HCT116 (cell line): ENCODE measurements around the gene CBFA2T3. TPM values are rescaled to one million over a fixed set of nuclear protein-coding genes. Genes with fewer than 3 reads are reported as not detected.

ENCODE experiments used
- ATAC-seq: fragments of 200-7000 bp; cut with Tn5 transposase; 2 replicates; pipeline ENCODE4 v1.9.1; 2020; ENCODE audit warnings: mild to moderate bottlenecking, moderate library complexity
- BruUV-seq: library from RNA; stranded (reverse); fragments of 400-500 nt; replicated peaks from 2 replicates; lab custom pipeline; 2021; lab: Mats Ljungman, UMichigan
- CTCF ChIA-PET: fragments of 300-600 bp; sonication (Branson Sonifier 250); formaldehyde crosslinking; loops from one replicate; lab custom pipeline; 2021; ENCODE audit warnings: antibody characterized with exemption; lab: Charles Lee
- POLR2A ChIA-PET: fragments of 300-600, 350-600 bp; sonication (Branson Sonifier 250); formaldehyde crosslinking; loops from one replicate; lab custom pipeline; 2021; ENCODE audit warnings: antibody characterized with exemption; lab: Charles Lee
- RAD21 ChIA-PET, 2 experiments: fragments of 300-600 bp; sonication (Branson Sonifier 250); formaldehyde crosslinking; loops; one replicate each; lab custom pipeline; 2023; ENCODE audit warnings: low total read pairs in 2 of 2; ENCODE audit not compliant: uncharacterized antibody in 2 of 2, unreplicated experiment in 2 of 2, low non-redundant PET in 1 of 2; lab: Charles Lee
- DNase-seq: peaks from one replicate; pipeline ENCODE4 v3.0.0-alpha.2; 2010; ENCODE audit warnings: low read depth, low spot score
- H2AFZ ChIP-seq: fragments of 200-600 bp; shearing (Covaris generic), sonication (generic); 2 replicates; pipeline ENCODE4 v1.6.1; 2017; ENCODE audit warnings: low read depth, mixed run types, mixed read lengths, antibody characterized with exemption, low read length; ENCODE audit not compliant: poor library complexity, severe bottlenecking
- H3K27ac ChIP-seq: 2 replicates; pipeline ENCODE4 v1.5.1; 2012; ENCODE audit warnings: low read depth, low read length
- H3K27me3 ChIP-seq: fragments of 200-600 bp; sonication (generic); 2 replicates; pipeline ENCODE4 v1.6.1; 2016; ENCODE audit warnings: mixed run types, low read length, mixed read lengths; ENCODE audit not compliant: insufficient read depth
- H3K36me3 ChIP-seq, 2 experiments: fragments of 200-500 bp in 1 of 2; fragments of 200-600 bp in 1 of 2; sonication (Bioruptor generic) in 1 of 2; sonication (generic) in 1 of 2; 2 replicates each; pipeline versions ENCODE4 v1.5.1 to v1.6.1; 2014 to 2016; ENCODE audit warnings: low read length in 2 of 2, inconsistent platforms in 1 of 2, mixed read lengths in 1 of 2, mixed run types in 1 of 2; ENCODE audit not compliant: insufficient read depth in 2 of 2, control insufficient read depth in 1 of 2
- H3K4me1 ChIP-seq, 2 experiments: fragments of 200-600 bp in 1 of 2; sonication (generic) in 1 of 2; 2 replicates each; pipeline versions ENCODE4 v1.5.1 to v1.6.1; 2012 to 2017; ENCODE audit warnings: low read length in 2 of 2, inconsistent platforms in 1 of 2, mild to moderate bottlenecking in 1 of 2, mixed read lengths in 1 of 2, mixed run types in 1 of 2, moderate library complexity in 1 of 2; ENCODE audit not compliant: insufficient read depth in 2 of 2, control insufficient read depth in 1 of 2
- H3K4me2 ChIP-seq: fragments of 200-600 bp; sonication (generic); 2 replicates; pipeline ENCODE4 v1.6.1; 2017; ENCODE audit warnings: mixed run types, low read length, mixed read lengths
- H3K4me3 ChIP-seq, 2 experiments: fragments of 200-600 bp in 1 of 2; sonication (generic) in 1 of 2; replicated peaks in 1 of 2; 2 replicates each; pipeline ENCODE4 v1.5.1; 2011 to 2016; ENCODE audit warnings: low read length in 2 of 2, control low read depth in 1 of 2, low read depth in 1 of 2, mild to moderate bottlenecking in 1 of 2, mixed read lengths in 1 of 2, mixed run types in 1 of 2
- H3K79me2 ChIP-seq: fragments of 200-600 bp; sonication (generic); 2 replicates; pipeline ENCODE4 v1.6.1; 2017; ENCODE audit warnings: mild to moderate bottlenecking, mixed run types, low read length, moderate library complexity, mixed read lengths; ENCODE audit not compliant: insufficient read depth
- H3K9ac ChIP-seq: fragments of 200-600 bp; sonication (generic); 2 replicates; pipeline ENCODE4 v1.6.1; 2016; ENCODE audit warnings: low read length, mixed read lengths
- H3K9me2 ChIP-seq: fragments of 200-600 bp; sonication (generic), shearing (Covaris generic); 2 replicates; pipeline ENCODE4 v1.6.1; 2017; ENCODE audit warnings: mixed run types, mild to moderate bottlenecking, moderate library complexity; ENCODE audit not compliant: insufficient read depth
- H3K9me3 ChIP-seq, 2 experiments: fragments of 200-500 bp in 1 of 2; fragments of 200-600 bp in 1 of 2; sonication (Bioruptor generic) in 1 of 2; sonication (generic) in 1 of 2; 2 replicates each; pipeline ENCODE4 v1.6.1; 2014 to 2017; ENCODE audit warnings: low read length in 2 of 2, mixed read lengths in 2 of 2, inconsistent platforms in 1 of 2, low read depth in 1 of 2, mild to moderate bottlenecking in 1 of 2, mixed run types in 1 of 2, moderate library complexity in 1 of 2; ENCODE audit not compliant: control insufficient read depth in 1 of 2, insufficient read depth in 1 of 2
- H4K20me1 ChIP-seq: fragments of 200-600 bp; sonication (generic), shearing (Covaris generic); 2 replicates; pipeline ENCODE4 v1.6.1; 2017; ENCODE audit warnings: mixed run types, mild to moderate bottlenecking, moderate library complexity; ENCODE audit not compliant: insufficient read depth
- ATF3 ChIP-seq: IDR thresholded peaks from 2 replicates; pipeline ENCODE4 v1.6.1; 2012
- EGR1 ChIP-seq: IDR thresholded peaks from 2 replicates; pipeline ENCODE4 v1.6.1; 2012; ENCODE audit warnings: low read depth
- EZH2 ChIP-seq: fragments of 200-600 bp; sonication (generic); IDR thresholded peaks from 2 replicates; pipeline ENCODE4 v1.6.1; 2017; ENCODE audit warnings: antibody characterized with exemption, mixed run types
- EZH2phosphoT487 ChIP-seq: fragments of 200-600 bp; IDR thresholded peaks from 2 replicates; pipeline ENCODE4 v1.6.1; 2018; ENCODE audit warnings: antibody characterized with exemption, borderline replicate concordance
- JUND ChIP-seq: IDR thresholded peaks from 2 replicates; pipeline ENCODE4 v1.6.1; 2012
- MAX ChIP-seq: IDR thresholded peaks from 2 replicates; pipeline ENCODE4 v1.6.1; 2012
- POLR2A ChIP-seq: IDR thresholded peaks from 2 replicates; pipeline ENCODE4 v1.7.0; 2011; ENCODE audit warnings: borderline replicate concordance; ENCODE audit not compliant: insufficient read depth, insufficient read length; ENCODE audit errors: extremely low read depth
- POLR2AphosphoS5 ChIP-seq: IDR thresholded peaks from 2 replicates; pipeline ENCODE4 v1.6.1; 2011; ENCODE audit warnings: mild to moderate bottlenecking, low read depth, low read length, moderate library complexity
- TCF7L2 ChIP-seq: IDR thresholded peaks from 2 replicates; pipeline ENCODE4 v1.7.0; 2011; ENCODE audit warnings: borderline replicate concordance, inconsistent platforms; ENCODE audit not compliant: insufficient read depth, insufficient read length; ENCODE audit errors: extremely low read depth
- YY1 ChIP-seq: IDR thresholded peaks from 2 replicates; pipeline ENCODE4 v1.6.1; 2011; ENCODE audit warnings: low read length, low read depth, moderate library complexity, mild to moderate bottlenecking; ENCODE audit not compliant: insufficient replicate concordance; ENCODE audit errors: extremely low read depth
- ZBTB33 ChIP-seq: IDR thresholded peaks from 2 replicates; pipeline ENCODE4 v1.6.1; 2011; ENCODE audit warnings: mild to moderate bottlenecking, low read length, moderate library complexity; ENCODE audit not compliant: insufficient replicate concordance; ENCODE audit errors: extremely low read depth
- ZNF274 ChIP-seq: fragments of 200-500 bp; sonication (Bioruptor generic); IDR thresholded peaks from 2 replicates; pipeline ENCODE4 v1.6.1; 2014; ENCODE audit warnings: mild to moderate bottlenecking, low read depth, low read length, inconsistent platforms
- intact Hi-C: fragments of 100-400 bp; cut with micrococcal nuclease; formaldehyde crosslinking; loops from 2 replicates; pipeline ENCODE4 v1.10.0; 2022
- total RNA-seq: library from RNA; stranded (reverse); gene quantifications from one replicate; pipeline ENCODE4 v1.2.1, GENCODE V29; 2021; ENCODE audit not compliant: unreplicated experiment

The CBFA2T3 gene
- total RNA-seq, 1 experiment from 2014 or later: 19.1 TPM

- no peak overlapping the region for H2AFZ ChIP-seq
- DNase-seq: no peak
- POLR2A ChIA-PET: no interaction called here
- no peak for ATAC-seq
- H3K27me3 ChIP-seq: no peaks in the 10 kb centered on the region
- TF ChIP-seq EZH2phosphoT487 (no peak), ZNF274 (no peak), POLR2A (no peak), EGR1 (no peak), TCF7L2 (no peak), ATF3 (no peak), YY1 (no peak), POLR2AphosphoS5 (no peak), JUND (no peak), EZH2 (no peak), ZBTB33 (no peak), MAX (no peak)
- TF ChIP-seq, all 23 proteins: peak for 0
- Histone ChIP-seq H4K20me1 (no peaks in the 10 kb centered on the region), H3K9ac (no peak overlapping the region), H3K4me1 (peaks cover 0 to 8% of the 10 kb centered on the region in 2 experiments; a peak in 2 of 4 replicates), H3K36me3 (no peaks in the 10 kb centered on the region), H3K27ac (no peak overlapping the region), H3K9me2 (no peaks in the 10 kb centered on the region), H3K4me3 (no peak overlapping the region), H3K4me2 (no peak overlapping the region), H3K9me3 (peaks cover 17 to 27% of the 10 kb centered on the region in 2 experiments; a peak in 3 of 4 replicates), H3K79me2 (no peaks in the 10 kb centered on the region)
- intact Hi-C loops: no loop called here
- BruUV-seq: no TSS peak
- CTCF ChIA-PET: no interaction called here
- RAD21 ChIA-PET: no interaction called here
Observed at GRCh38 chr16:88995194-88995593, 18.2 kb upstream of the CBFA2T3 start.
